ENCODE results near the gene BICD2.

Gene BICD2

GRCh38 chr9:92668746-92669526 lies 95.7 kb downstream of the BICD2 start:
- DNase-seq (ENCODE audit: low spot score), result peak; percentile 15

GRCh38 chr9:92666912-92667532 lies 97.6 kb downstream of the BICD2 start:
- DNase-seq (ENCODE audit: low spot score), result no peak

GRCh38 chr9:92666236-92666635 lies 98.4 kb downstream of the BICD2 start:
- DNase-seq (ENCODE audit: low spot score), result no peak

- no peak for DNase-seq (ENCODE audit: low spot score)
Measured at GRCh38 chr9:92665836-92666235, 98.8 kb downstream of the BICD2 start.

GRCh38 chr9:92664394-92665152 lies 100.1 kb downstream of the BICD2 start:
- DNase-seq (ENCODE audit: low spot score), result peak; percentile 20

GRCh38 chr9:92663951-92664350 lies 100.7 kb downstream of the BICD2 start:
- no peak for DNase-seq (ENCODE audit: low spot score)

- DNase-seq (ENCODE audit: low spot score), result no peak
Measured at GRCh38 chr9:92663126-92663525, 101.5 kb downstream of the BICD2 start.

- DNase-seq (ENCODE audit: low spot score), result no peak
Measured at GRCh38 chr9:92661743-92662142, 102.9 kb downstream of the BICD2 start.

Measured in NAMALWA (cell line).